ENCODE measurements around the gene SGMS1.

DNA sequence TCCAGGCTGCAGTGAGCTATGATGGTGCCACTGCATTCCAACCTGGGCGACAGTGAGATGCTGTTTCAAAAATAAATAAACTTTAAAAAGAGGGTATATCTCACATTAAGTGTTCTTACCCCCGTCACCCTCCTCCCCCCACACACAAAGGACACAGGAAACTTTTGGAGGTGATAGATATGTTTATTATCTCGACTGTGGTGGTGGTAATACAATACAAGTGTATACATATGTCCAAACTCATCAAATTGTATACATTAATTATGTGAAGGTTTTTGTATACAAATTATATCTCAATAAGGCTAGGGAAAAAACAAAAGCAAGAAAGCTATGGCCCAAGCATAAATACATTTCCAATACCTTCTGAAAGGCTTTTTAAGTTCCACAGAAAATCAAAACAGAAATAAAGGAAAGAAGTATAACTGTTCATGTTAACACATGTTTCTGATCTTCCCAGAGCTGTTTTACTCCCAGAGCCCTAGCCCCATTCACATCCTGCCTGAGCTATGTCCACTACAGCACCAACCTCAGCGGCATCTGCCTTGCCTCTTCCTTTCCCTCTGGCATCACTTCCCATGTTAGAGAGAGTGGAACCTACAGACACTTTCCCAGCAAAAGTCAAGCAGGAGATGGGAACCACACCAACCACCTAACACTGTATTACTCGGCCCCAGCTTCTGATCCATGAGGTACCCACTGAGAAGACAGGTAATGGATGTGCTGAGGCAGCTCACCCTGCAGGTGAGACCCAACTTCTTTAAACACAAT lies 48.1 kb downstream of the SGMS1 start:
- TF ChIP-seq, protein P1, sequence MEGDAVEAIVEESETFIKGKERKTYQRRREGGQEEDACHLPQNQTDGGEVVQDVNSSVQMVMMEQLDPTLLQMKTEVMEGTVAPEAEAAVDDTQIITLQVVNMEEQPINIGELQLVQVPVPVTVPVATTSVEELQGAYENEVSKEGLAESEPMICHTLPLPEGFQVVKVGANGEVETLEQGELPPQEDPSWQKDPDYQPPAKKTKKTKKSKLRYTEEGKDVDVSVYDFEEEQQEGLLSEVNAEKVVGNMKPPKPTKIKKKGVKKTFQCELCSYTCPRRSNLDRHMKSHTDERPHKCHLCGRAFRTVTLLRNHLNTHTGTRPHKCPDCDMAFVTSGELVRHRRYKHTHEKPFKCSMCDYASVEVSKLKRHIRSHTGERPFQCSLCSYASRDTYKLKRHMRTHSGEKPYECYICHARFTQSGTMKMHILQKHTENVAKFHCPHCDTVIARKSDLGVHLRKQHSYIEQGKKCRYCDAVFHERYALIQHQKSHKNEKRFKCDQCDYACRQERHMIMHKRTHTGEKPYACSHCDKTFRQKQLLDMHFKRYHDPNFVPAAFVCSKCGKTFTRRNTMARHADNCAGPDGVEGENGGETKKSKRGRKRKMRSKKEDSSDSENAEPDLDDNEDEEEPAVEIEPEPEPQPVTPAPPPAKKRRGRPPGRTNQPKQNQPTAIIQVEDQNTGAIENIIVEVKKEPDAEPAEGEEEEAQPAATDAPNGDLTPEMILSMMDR (IDR thresholded peaks at IDR 0.05; ENCODE audit: low read depth, low read length, poor library complexity, severe bottlenecking), result no peak
- no peak for TF ChIP-seq EZH2phosphoT487 (IDR thresholded peaks at IDR 0.05; ENCODE audit: borderline replicate concordance, low read length)

Data from DOHH2 (cell line).